Neural crest cell (in vitro differentiated cells): Measurements from ENCODE around the gene COQ10A. TPM values are rescaled to one million over a fixed set of nuclear protein-coding genes. Genes with fewer than 3 reads are reported as not detected.

Experiments
- DNase-seq: peaks from one replicate; pipeline ENCODE4 v3.0.0; 2021; ENCODE audit warnings: low read depth, mixed read lengths, low spot score
- H3K27ac Mint-ChIP-seq: one replicate; pipeline ENCODE4 v1.8.0; 2021; ENCODE audit warnings: mild to moderate bottlenecking, mixed read lengths; ENCODE audit not compliant: unreplicated experiment
- H3K27me3 Mint-ChIP-seq: 2 replicates; pipeline ENCODE4 v1.8.0; 2021; ENCODE audit warnings: low read depth, mild to moderate bottlenecking, mixed read lengths
- H3K36me3 Mint-ChIP-seq: 2 replicates; pipeline ENCODE4 v1.8.0; 2021; ENCODE audit warnings: low read depth, mild to moderate bottlenecking, mixed read lengths
- H3K4me1 Mint-ChIP-seq: 2 replicates; pipeline ENCODE4 v1.8.0; 2021; ENCODE audit warnings: mixed read lengths
- H3K4me3 Mint-ChIP-seq: one replicate; pipeline ENCODE4 v1.8.0; 2021; ENCODE audit warnings: mild to moderate bottlenecking, mixed read lengths
- H3K9me3 Mint-ChIP-seq: 2 replicates; pipeline ENCODE4 v1.8.0; 2021; ENCODE audit warnings: mixed read lengths
- CTCF ChIP-seq: fragments of 200-600 bp; sonication (generic); conservative IDR thresholded peaks from 2 replicates; pipeline ENCODE4 v1.5.0; 2021; ENCODE audit warnings: antibody characterized with exemption, mild to moderate bottlenecking
- total RNA-seq: library from RNA; stranded (reverse); gene quantifications from 2 replicates; pipeline ENCODE4 v1.2.1, GENCODE V29; 2021

COQ10A gene
- total RNA-seq, 1 donor from 2014 or later = 23.3 TPM

GRCh38 chr12:56296295-56296694, 29.6 kb downstream of the COQ10A start:
- H3K27ac Mint-ChIP-seq = no peak overlapping the region
- no peak for DNase-seq
- TF ChIP-seq CTCF = no peak
- no peaks in the 10 kb centered on the region for H3K9me3 Mint-ChIP-seq
- H3K4me1 Mint-ChIP-seq = peaks cover 39% of the 10 kb centered on the region
- H3K36me3 Mint-ChIP-seq = no peaks in the 10 kb centered on the region
- no peaks in the 10 kb centered on the region for H3K27me3 Mint-ChIP-seq
- H3K4me3 Mint-ChIP-seq = peak overlapping the region; percentile 23

GRCh38 chr12:56297400-56297799, 30.7 kb downstream of the COQ10A start:
- Mint-ChIP-seq H3K4me3 (peak overlapping the region; percentile 97), H3K9me3 (no peaks in the 10 kb centered on the region), H3K36me3 (no peaks in the 10 kb centered on the region)

GRCh38 chr12:56298828-56299227, 32.1 kb downstream of the COQ10A start:
- no peak for DNase-seq
- peaks cover 38% of the 10 kb centered on the region for H3K4me1 Mint-ChIP-seq
- peak overlapping the region; percentile 97 for H3K4me3 Mint-ChIP-seq
- H3K27me3 Mint-ChIP-seq = no peaks in the 10 kb centered on the region
- H3K9me3 Mint-ChIP-seq = no peaks in the 10 kb centered on the region
- no peak overlapping the region for H3K27ac Mint-ChIP-seq
- no peak for TF ChIP-seq CTCF
- no peaks in the 10 kb centered on the region for H3K36me3 Mint-ChIP-seq

More at GRCh38 chr12:56297400-56297799, 30.7 kb downstream of the COQ10A start:
- no peak for TF ChIP-seq CTCF
- Mint-ChIP-seq H3K27ac (no peak overlapping the region), H3K4me1 (peaks cover 42% of the 10 kb centered on the region), H3K27me3 (no peaks in the 10 kb centered on the region)
- no peak for DNase-seq

- Mint-ChIP-seq H3K27ac (peak overlapping the region; percentile 93), H3K27me3 (no peaks in the 10 kb centered on the region)
Observed at GRCh38 chr12:56299308-56299852, 32.6 kb downstream of the COQ10A start.

GRCh38 chr12:56299853-56300643, 33.3 kb downstream of the COQ10A start, which contains the start of gene CS:
TSS of gene CS (minus strand) at chr12:56300330. CDS start at chr12:56300201, 129 bp downstream.
- H3K27ac Mint-ChIP-seq = peak within 1 kb of the TSS; percentile 95
- peak; percentile 96 for DNase-seq
- H3K9me3 Mint-ChIP-seq = no peaks in the 10 kb centered on the region
- no peaks in the 10 kb centered on the region for H3K27me3 Mint-ChIP-seq
- H3K36me3 Mint-ChIP-seq = peaks cover 3% of the 10 kb centered on the region
- TF ChIP-seq CTCF = no peak
- H3K4me1 Mint-ChIP-seq = peaks cover 38% of the 10 kb centered on the region
- H3K4me3 Mint-ChIP-seq = peak within 1 kb of the TSS; percentile 97

More at GRCh38 chr12:56299308-56299852, 32.6 kb downstream of the COQ10A start:
- H3K36me3 Mint-ChIP-seq = no peaks in the 10 kb centered on the region
- no peak for TF ChIP-seq CTCF
- no peaks in the 10 kb centered on the region for H3K9me3 Mint-ChIP-seq
- DNase-seq = no peak
- H3K4me3 Mint-ChIP-seq = peak overlapping the region; percentile 97
- H3K4me1 Mint-ChIP-seq = peaks cover 38% of the 10 kb centered on the region
